NCI-H510A treated with DMSO at 0.1 percent for 48 hours (cell line): Measurements from ENCODE around the gene BBS10.
"Not testable (repeated sequence)": the region's sequence is repeated elsewhere in the genome, so short reads cannot be mapped to it uniquely, and the experiment has no call there.

Source experiments
- DNase-seq: peaks from one replicate; lab custom pipeline; 2025; lab: John Stamatoyannopoulos, UW

BBS10 gene

GRCh38 chr12:76329606-76330005 is 18.6 kb downstream of the BBS10 start:
- no peak for DNase-seq

DNA sequence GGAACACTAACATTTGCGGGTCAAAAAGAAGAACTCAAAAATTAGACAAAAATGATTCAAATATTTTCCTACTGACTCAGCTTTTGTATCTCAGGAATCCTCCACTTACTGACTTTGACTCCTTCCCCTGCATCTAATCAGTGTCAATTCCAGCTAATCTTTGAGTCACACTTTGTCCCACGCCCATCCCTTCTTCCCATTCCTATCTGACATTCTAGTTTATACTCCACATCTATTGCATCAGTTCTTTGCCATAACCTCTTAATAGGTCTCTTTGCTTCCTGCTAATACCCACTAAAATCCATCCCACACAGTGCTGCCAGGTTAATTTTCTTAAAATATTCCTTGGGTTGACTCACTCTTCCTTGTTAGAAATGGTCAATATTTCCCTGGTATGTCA is 19.1 kb downstream of the BBS10 start:
- no peak for DNase-seq

GRCh38 chr12:76319595-76320319 is 28.5 kb downstream of the BBS10 start:
- DNase-seq: not testable (repeated sequence)

DNA sequence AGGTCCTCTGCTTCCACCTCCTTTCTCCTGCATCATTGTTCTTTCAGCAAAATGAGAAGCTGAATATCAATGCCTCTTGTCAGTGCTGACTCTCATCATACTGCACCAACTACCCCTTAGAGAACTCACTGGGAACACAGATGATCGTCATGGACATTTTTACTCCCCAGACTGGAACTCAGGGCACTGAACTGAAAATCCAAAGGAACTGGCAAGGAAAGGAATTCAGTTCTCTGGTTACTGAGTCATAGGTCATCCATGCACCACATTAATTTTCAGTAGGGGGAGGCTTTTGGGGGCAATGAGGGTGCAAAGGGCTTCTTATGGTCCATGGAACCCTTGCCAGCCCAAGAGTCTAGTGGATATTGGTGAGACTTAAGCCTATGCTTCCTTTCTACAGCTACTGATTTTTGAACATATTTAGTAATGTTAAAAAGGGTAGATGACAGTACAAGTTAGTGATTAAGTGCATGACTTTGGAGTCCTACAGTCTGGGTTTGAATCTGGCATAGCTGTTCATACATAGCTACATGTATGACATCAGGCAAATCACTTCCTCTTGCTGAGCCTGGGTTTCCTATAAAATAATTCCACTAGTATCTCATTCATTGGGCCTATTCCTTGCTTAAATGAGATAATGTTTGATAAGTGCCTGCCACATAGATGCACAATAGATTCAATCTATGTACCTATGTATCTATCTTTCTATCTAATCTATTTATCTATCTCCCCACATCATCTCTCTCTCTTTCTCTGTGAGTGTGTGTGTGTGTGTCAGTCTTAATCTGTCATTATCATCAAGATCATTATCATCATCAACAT is 29.2 kb downstream of the BBS10 start:
- DNase-seq: no peak

DNA sequence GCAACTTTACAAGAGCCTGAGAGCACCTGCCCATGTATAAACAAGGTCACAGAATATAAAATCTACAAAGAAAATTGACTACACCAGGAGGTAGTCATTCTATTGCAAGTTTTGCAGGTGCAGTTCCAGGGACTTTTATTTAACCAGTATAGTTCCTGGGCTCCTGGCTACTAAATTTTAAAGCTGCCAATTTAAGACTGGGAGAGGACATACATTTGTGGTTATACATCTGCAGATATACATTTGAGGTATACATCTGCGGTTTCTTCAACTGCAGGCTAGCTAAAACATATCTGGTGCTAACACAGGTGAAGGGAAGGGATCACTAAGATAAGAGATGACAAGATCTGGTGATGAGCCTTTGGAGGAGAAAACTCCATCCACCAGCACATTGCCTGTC is 30.2 kb downstream of the BBS10 start:
- DNase-seq: no peak

DNA sequence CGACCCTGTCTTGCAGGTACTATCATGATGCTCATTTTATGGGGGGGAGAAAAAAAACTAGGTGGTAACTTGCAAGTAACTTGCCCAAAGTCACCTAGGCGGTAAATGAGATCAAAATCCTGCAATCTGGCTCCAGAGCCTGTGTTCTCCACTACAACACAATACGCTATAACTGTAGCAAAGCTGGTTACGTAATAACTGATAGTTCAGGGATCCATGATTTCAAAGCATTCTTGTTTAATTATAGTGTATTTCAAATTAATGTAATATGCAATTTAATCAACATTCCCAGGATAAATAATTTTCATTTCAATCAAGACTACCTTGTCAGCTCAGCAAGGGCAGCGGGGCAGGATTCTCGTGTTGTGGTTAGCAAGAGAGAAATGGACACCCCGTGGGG is 31.7 kb downstream of the BBS10 start:
- DNase-seq: no peak

GRCh38 chr12:76313299-76313698 is 34.9 kb downstream of the BBS10 start:
- DNase-seq: no peak

- DNase-seq: no peak
Measured at GRCh38 chr12:76312315-76312714, 35.9 kb downstream of the BBS10 start.

GRCh38 chr12:76311796-76312195 is 36.4 kb downstream of the BBS10 start:
- no peak for DNase-seq

DNA sequence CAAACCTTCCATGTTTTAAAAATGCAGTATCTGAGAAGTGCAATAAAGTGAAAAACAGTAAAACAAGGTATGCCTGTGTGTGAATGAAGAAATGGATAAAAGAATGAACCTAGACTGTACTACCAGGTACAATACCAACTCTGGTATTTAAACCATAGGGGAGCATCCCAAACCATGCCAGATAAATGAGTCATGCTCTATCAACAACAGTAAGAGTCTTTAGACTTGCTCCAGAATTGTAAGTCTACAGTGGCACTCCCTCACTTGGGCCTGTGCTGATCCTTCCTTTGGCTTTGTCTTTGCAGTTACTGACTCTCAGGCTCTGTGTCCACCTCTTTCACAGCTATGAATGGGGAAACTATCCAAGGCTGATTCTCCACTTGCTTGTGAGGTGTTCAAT is 38.1 kb downstream of the BBS10 start:
- DNase-seq: no peak

GRCh38 chr12:76308866-76309265 is 39.3 kb downstream of the BBS10 start:
- no peak for DNase-seq

GRCh38 chr12:76307083-76307482 is 41.1 kb downstream of the BBS10 start:
- no peak for DNase-seq

DNA sequence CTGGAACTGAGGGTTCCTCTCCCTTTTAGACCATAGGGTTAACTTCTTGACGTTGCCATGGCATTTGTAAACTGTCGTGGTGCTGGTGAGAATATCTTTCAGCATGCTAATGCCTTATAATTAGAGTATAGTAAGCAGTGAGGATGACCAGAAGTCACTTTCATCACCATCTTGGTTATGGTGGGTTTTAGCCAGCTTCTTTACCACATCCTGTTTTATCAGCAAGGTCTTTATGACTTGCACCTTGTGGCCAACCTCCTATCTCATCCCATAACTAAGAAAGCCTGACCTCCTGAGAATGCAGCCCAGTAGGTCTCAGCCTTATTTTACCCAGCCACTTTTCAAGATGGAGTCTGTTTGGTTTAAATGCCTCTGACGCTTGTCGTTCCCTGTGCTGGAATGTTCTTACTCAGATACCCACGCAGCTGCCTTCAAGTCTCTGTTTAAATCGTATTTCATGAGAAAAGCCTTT is 44.2 kb downstream of the BBS10 start:
- DNase-seq: no peak

DNA sequence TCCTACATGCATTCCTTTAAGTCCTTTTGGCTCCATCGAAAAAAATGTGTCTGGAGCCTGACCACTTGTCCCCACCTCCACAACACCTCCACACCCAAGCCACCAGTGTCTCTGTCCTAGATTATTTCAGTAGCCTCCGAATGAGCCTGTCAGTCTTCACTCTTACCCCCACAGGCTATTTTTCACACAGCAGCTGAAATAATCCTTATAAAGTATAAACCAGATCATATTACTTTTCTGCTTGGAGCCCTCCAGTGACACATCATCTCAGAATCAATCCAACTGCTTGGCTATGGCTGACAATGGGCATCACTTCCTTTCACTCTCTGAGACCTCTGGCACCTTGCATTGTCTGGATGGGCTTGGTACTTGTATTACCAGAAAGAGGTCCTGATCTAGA is 44.9 kb downstream of the BBS10 start:
- DNase-seq: no peak

GRCh38 chr12:76300297-76300665 is 47.9 kb downstream of the BBS10 start:
- no peak for DNase-seq

GRCh38 chr12:76299536-76300296 is 48.5 kb downstream of the BBS10 start:
- no peak for DNase-seq
